GM21360 (cell line): ENCODE results near the gene ORM2.
"Not testable (repeated sequence)": the region's sequence is repeated elsewhere in the genome, so short reads cannot be mapped to it uniquely, and the experiment has no call there.

Experiments
- ATAC-seq: cut with Tn5 transposase; IDR thresholded peaks from one replicate; pipeline ENCODE4 v1.9.1; 2021; ENCODE audit warnings: mild to moderate bottlenecking, moderate library complexity; ENCODE audit not compliant: unreplicated experiment

The ORM2 gene

DNA sequence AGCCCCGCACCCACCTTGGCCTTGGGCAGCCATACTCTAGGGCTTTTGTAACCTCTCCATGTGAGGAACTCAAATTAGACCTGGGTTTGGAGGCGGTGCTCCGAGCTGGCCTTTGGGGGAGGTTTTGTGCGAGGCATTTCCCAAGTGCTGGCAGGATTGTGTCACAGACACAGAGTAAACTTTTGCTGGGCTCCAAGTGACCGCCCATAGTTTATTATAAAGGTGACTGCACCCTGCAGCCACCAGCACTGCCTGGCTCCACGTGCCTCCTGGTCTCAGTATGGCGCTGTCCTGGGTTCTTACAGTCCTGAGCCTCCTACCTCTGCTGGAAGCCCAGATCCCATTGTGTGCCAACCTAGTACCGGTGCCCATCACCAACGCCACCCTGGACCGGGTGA is at the start of gene ORM2:
ORM2 (plus strand) TSS at position 245 of the 398 bp plus-strand sequence; CDS start at position 281, 36 bp downstream.
- ATAC-seq: not testable (repeated sequence)

DNA sequence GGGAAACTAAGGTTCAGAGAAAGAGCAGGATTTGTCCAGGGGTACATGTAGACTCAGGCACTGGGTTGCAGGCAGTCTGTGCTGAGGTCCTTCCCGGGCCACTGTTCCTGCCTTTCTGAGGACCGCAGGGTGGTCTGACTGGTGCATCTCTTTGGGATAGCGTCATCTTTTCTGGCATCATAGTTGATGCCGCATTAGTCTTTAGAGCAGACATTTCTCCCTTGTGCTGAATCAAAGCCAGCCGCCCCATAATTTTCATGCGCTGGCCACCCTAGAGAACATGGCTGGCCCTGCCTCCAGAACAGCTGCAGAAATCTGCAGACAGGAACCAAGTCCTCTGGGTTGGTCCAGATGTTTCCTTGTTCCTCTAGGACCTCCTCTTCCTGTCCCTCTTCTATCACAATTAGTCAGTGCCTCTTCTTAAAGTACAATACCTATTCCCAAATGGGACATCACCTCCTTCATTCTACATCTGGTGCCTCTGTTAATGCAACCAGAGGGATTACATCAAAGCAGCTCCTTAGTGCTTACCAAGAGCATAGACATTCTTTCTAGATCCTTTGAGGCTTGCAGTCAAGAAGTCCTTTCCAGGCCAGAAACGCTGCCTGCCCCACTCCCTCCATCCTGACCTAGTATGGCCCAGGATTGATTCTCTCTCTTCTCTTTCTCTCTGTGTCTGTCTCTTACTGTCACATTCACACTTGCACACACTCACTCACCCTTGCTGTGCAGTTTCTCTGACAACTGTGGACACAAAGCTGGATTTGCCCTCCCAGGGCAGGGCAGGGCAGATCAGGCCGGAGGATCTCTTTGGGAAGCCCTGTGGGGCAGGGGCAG is 48.8 kb upstream of the ORM2 start:
- no peak for ATAC-seq

DNA sequence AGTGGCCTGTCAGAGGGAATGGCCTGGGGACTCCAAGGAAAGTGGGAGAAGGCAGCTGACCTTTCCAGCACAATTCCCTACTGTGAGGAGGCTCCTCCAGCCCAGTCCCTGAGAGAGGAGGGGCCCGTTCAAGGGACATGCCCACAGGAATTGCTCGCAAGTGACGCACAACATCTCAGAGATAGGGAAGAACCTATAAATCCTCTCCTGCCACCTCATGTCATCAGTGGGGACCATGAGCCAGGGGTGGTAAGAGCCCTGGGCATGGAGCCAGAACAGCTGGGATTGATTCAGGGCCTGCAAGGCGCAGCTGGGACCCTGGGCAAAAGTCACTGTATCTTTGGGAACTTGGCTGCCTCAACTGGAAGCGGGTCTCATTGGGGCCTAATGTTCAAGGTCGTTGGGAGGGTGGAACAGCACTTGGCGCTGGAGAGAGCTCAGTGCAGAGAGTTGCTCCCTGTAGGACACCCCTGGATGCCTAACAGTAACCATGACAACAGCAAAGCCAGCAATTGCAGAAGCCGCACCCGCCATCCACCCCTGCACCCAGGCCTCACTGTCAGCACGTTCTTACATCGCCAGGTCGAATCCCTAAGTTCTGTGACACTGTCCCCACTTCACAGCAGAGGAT is 48.1 kb upstream of the ORM2 start:
- ATAC-seq: no peak

DNA sequence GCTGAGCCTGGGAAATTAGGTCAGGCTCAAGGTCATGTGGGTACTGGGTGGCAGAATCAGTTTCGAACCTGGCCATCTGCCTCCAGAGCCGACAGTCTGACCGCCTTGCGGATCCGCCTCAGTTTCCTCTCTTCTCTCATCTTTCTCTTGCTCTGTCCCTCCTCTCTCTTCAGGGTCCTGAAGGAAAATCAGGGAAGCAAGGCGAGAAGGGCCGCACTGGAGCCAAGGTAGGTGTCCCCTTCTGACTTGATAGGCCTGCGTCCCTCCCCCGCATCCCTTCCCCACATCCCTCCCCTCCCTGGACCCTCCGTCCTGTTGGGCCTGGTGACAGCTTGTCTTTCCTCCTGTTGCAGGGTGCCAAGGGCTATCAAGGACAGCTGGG is 47.6 kb upstream of the ORM2 start:
- ATAC-seq: no peak

DNA sequence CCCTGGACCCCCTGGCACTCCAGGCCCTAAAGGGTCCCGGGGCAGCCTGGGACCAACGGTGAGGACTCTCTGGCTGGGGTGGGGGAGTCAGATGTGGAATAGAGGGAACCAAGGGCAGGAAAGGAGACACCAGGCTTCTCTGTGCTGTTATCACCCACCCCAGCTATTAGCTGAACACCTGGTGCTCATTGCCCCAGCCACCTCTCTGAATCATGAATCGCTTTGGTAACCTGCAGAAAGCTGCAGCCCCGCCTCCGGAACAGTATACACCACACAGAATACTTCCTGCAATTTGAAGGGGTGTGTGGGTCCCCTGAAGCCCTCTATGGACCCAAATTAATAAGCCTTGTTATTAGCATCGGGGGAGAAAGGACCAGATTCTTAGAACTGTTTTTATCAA is 47.2 kb upstream of the ORM2 start:
- ATAC-seq: no peak

DNA sequence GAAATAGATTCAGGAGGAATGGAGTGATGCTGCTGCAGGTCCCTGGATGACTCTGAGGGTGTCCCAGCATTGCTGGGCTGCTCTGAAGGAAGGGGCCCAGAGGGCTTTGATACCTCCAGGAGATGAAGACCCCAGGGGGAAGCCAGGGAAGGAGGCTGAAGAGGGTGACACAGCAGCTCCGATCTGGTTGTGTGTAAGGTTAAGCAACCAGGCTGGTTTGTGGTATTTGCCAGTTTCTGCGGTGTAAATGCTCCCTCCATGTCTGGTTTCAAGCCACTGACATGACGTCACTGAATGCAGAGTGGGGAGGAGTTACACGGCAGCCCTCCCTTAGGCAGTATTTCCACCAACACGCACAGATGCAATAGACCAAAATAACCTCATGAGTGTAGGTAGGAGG is 46.7 kb upstream of the ORM2 start:
- no peak for ATAC-seq

DNA sequence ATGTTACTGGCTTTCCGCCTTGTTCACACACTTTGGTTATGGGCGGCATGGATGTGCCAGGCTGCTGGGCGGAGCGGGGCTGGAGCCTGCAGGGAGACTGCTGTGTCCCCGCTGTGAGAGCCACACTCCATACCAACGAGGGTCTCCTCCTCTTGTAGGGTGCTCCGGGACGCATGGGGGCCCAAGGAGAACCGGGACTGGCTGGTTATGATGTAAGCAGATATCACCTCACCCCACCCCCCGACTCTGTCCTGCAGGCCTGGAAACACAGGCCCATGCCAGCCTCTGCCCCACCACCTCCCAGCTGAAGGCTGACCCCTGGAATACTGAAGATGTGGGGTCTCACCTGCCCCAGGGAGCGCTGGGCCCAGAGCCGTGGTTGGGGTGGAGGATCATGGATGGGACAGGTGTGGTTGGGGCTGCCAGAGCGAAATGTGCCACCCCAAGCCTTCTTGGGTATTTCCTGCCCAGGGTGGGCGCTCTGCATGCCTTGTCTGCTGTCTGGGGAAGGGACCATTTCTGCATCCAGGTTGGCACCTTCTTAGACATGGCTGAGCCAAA is 46.0 kb upstream of the ORM2 start:
- ATAC-seq: no peak

DNA sequence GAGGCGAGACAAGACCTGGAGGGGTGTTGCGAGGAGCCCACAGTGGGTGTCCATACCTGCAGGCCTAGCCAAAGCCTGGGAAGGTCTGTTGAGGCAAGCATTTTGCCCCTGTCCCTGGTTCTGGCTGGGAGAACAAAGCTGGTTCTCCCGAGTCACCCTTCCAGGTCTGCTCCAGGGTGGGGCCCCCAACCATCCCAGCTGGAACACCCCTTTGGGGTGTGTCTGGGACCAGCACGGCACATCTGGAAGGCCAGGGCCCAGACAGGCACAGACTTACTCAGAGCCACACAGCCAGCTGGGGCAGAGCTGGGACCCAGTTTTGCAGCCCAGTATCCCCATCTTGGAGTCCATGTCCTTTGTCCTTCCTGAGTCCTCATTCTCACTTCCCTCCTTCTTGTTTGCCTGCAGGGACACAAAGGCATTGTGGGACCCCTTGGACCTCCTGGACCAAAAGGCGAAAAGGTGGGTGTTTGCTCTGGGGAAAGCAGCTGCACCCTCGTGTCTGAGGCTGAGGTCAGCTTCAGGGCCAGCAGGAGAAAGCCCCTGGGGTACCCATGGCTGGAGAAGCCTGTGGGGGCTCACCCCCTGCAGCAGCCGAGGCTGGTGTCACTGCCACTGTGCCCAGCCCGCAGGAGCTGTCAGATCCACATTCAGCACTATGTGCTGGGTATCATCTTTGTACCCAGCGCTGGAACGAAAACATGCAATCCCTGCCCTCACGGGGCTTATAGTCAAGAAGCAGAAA is 45.2 kb upstream of the ORM2 start:
- no peak for ATAC-seq

DNA sequence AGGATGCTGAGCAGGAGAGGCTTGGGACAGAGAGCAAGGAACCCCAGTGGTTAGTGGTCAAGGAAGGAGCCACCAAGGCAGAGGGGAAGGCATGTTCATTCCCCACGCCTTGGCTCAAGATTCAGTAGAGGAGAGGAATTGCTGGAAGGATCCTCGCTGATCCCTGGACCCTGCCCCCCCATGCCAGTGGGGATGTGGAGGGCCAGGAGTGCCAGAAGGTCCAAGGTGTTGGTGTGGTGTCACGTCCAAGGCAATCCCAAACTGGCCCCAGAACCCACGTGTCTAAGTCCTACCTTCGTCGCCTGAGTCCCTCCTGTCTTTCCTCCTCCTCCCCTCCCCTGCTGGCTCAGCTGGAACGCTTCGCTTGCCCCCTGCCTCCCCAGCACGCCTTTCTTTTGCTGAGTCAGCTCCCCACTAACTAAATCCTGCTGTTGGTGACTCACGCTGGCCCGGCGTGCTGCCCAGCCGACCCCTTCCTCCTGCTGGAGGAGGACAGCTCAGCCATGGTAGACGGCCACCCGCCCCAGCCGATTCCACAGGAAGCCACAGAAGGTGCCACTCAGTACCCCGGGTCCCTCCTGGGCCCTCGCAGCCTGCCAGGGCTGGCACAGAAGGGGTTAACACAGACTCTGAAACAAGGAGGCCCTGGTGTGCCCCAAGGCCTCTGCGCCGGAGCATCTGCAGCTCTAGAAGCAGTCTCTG is 44.4 kb upstream of the ORM2 start:
- ATAC-seq: no peak

DNA sequence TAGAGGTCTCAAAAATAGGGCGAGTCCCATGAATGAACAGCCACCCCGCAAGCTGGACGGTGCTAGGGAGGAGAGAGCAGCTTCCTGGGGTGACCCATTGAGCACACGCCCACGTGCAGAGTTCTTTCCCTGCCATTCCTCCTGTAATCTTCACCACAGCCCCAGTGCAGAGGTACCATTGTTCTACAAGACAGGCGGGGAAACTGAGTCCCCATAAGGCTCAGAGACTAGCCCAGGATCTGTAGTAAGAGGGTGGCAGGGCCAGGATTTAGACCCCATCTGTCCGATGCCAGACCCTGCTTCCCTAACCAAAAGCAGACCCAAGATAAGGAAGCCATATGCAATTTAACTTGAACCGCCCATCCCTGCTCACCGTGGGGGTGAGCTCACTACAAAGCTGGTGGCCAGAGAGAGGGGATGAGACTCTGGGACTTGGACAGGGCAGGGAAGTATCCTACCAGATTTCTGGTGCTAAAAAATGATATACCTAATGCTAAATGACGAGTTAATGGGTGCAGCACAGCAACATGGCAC is 43.5 kb upstream of the ORM2 start:
- ATAC-seq: no peak

DNA sequence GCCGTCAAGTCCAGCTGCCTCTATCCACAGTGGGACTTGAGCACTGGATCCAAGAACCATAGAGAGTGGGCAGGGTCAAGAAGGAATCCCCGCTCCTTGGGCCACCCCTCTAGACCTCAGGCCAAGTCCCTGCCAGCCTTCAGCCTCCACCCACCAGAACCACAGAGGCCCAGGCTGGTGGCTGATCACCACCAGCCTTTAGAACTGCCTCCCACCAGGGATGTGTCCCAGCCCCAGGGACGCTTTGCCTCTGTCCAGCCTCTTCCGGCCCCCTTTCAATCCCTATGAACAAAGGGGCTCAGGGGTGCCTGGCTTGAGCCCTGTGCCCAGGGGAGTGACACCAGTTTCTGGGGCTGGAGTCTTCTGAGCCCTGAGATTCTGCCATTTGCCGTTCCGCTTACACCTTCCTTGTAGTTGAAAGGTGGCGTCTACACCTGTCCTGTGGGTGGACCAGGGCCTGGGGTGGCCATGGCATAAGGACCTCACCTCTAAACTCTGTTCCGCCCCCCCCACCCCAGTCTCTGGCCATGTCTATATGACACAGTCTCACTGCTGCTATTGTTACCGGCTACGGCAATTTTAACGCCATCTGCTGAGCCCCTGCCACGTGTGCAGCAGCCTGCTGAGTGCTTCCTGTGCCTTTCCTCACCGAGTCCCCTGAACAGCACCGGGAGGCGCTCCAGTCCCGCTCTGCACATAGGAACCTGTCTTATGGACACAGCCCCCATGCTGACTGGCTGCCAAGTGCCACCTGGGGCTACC is 42.5 kb upstream of the ORM2 start:
- no peak for ATAC-seq

DNA sequence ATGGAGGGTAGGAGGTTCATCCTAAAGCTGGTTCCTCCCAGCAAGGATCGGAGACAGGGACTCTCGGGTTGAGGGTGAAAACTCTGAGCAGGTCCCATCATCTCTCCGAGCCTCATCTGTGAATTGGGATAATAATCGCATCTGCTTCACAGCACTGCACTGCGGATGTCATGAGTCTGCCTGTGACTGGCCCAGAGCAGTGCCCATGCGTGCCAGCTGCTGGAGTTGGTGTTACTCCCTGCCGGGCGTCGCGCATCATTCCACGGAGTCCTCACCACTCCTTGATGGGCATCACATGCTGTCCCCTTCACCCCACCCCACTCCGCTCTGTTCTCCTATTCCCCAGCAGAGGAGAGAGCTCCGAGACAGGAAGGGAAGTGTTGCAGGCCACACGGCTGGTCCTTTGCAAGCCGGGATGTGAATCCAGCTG is 41.9 kb upstream of the ORM2 start:
- ATAC-seq: no peak

DNA sequence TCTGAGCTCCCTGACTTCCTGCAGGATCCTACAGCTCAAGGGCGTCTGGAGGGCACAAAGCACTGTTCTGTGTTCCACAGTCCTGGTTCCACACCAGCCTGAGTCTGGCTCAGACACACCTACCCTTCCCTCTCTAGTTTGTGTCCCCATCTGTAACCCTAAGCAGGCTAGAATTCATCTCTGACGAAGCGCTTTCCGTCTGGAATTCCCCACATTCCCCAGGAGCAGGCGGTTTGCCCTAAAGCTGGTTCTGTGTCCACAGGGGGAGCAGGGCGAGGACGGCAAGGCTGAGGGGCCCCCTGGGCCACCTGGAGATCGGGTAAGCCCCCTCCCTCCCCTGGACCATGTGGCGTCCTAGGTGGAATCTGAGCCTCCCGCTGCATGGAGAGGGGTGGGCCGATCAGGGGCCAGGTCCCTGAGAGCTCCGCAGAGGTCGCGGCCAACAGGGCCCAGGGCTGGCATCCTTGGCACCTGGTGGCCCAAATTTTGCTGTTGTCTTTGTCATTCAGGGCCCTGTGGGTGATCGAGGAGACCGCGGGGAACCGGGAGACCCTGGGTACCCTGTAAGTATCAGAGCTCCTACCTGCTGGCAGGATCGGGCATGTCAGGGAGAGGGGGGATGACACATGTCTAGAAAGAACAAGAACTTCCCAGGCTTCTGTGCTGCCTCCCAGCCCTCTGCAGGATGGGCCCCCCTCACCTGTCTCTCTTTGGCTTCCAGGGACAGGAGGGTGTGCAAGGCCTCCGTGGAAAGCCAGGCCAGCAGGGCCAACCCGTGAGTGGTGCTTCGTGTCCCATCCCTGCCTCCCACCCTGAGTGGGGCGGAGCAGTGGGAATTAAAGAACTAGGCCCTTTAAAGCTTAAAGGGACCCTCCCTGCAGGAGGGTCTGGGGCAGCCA is 41.2 kb upstream of the ORM2 start:
- ATAC-seq: no peak

DNA sequence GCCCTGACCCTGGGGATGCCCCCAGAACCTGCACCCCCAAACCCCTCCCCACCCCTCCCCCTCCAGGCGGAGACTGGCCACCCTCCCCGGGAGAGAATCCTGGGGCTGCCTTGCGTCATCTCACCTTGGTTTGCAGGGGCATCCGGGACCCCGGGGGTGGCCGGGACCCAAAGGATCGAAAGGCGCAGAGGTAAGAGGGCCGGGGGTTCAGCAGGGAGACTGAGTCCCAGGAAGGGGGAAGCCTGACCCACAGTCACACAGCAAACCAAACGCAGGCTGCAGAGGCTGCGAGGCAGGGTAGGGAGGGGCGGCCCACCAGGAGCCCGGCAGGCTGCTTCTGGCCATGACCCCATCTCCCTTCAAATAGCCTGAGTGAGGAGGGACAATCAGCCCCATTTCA is 40.6 kb upstream of the ORM2 start:
- ATAC-seq: no peak

DNA sequence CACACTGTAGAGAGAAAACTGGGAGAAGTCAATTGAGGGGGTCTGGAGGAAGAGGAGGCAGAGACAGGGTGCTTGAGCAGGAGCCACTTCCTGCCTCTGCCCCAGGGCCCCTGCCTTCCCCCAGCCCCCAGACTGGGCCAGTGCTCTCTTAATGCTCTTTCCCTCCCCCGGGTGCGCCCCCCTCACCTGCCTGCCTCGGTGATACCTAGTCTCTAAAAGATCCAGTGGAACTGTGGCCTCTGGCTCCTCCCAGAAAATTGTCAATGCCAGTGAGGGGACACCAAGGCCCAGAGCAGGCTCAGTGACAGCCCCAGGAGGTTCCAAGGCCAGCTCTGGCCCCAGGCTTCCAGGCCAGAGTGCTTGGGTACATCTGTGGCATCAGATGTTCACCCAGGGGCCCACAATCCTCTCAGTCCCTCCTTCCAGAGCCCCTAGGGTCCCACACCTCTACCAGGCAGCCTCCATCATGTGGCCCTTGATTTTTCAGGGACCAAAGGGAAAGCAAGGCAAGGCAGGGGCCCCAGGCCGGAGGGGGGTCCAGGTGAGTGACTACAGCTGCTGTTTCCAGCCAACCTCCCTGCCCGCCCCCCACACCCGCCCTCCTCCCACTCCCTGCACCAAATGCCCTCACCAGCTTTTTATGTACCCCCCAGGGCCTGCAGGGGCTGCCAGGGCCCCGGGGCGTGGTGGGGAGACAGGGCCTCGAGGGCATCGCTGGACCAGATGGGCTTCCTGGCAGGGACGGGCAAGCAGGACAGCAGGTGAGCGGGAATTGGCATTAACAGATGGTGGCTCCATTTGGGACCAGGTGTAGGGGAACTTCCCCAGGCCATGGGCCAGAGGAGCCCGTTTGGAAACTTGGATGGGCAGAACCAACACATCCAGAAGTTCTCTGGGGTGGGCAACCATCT is 39.8 kb upstream of the ORM2 start:
- no peak for ATAC-seq

DNA sequence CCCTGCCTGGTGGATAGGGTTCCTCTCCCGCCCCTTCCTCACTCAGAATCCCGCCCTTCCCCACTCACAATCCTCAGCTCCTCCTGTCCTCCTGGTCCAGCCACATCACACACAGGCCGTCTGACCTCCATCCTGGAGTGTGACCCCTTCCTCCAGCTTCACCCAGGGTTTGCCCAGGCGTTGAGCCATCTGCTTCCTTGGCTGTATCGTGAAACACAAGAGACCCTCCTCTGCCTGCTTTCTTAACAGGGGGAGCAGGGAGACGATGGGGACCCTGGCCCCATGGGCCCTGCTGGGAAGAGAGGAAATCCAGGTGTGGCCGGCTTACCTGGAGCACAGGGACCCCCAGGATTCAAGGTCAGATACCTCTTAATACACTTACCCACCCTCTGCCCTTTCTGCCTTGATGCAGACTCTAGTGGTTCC is 39.1 kb upstream of the ORM2 start:
- ATAC-seq: no peak

DNA sequence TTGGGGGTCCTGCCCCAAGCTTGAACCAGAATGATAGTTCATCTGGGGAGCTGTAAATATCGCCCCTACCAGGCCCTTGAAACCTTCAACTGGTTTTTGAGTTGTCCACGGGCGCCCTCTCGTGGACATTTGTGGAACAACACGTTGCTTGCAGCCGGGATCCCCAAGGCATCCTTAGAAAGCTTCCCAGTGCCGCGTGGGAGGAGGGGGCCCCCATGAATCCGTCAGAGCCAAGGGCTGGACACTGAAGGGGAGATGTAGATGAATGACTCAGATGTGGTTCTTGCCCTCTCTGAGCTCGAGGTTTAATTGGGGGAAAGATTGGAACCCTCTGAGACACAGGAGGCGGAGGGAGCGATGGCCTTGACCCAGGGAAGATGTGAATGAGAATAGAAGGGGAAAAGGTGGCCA is 38.6 kb upstream of the ORM2 start:
- no peak for ATAC-seq
